RCC 7860 (cell line): ENCODE results near the gene SCNN1A.

Experiments
- DNase-seq: peaks from one replicate; pipeline ENCODE4 v3.0.0-alpha.2; 2015; ENCODE audit warnings: low spot score
- FAIRE-seq: peaks from 2 replicates; lab custom pipeline; 2012; peaks lifted over from hg19 to GRCh38; lab: Jason Lieb, UNC

The SCNN1A gene

DNA sequence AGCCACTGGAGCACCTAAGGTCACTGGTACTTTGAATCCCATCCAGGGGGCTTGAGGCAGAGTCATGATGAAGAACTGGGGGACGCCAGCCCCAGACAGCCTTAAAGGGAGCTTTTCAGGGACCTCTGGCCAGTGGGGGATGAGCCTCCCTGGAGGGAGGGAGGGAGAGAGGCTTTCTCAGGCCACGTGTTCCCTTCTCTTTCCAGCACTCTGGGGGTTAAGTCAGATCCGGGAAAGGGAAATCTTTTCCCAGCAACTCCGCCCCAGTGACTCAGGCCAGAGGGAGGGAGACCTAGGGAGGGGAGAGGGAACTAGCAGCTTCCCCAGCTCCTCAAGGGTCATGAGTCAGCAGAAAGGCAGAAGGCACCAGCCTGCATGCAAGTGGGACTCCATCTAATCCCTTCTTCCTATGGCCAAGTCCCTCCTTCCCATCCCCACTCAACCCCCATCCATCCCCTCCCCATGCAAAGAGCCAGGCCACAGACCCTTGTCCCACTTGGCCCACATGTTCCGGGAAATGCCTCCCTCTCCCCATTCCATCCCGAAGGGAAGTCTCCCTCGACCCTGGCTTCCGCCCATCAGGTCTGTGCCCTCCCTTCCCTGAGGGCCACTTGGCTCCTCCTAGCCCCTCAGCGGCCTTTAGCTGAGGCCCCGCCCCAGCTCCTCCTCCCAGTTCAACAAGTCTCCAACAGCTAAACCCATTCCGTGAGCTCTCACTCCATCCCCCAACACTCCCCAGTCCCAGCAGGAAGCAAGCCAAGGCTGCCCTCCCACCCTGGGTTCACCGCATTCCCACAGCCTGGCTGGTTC is 39.1 kb downstream of the SCNN1A start:
- DNase-seq, result peak; percentile 97

DNA sequence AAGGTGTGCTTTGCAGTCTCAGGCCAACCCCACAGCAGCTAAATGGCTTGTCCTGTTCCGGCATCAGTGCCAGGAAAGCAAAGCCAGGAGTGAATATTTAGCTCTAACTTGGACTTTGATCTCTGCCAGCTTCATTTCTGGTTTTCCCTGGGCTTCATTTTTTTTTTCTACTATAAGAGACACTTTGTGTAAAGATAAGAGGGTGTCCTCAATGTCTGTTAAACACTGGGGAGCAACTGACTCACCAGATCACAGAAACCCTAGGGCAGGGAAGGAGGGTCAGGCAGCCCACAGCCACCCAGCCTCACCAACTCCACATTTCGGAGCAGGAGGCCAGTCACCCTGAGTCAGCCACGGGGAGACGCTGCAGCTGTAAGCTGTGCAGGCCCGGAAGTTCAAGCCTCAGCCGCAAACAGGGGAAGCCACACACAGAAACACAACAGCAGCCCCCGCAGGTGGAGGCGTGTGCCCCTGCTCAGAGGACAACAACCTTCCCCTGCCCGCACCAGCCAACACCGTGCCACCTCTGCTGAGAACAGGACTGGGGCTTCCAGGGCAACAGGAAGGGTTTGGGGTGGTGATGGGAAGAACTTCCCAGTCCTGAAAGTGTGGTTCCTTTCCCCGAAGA is 39.8 kb downstream of the SCNN1A start:
- DNase-seq, result peak; percentile 81
- peak; percentile 63 for FAIRE-seq

More for the DNA sequence above, 39.1 kb downstream of the SCNN1A start:
- FAIRE-seq, result peak; percentile 85

DNA sequence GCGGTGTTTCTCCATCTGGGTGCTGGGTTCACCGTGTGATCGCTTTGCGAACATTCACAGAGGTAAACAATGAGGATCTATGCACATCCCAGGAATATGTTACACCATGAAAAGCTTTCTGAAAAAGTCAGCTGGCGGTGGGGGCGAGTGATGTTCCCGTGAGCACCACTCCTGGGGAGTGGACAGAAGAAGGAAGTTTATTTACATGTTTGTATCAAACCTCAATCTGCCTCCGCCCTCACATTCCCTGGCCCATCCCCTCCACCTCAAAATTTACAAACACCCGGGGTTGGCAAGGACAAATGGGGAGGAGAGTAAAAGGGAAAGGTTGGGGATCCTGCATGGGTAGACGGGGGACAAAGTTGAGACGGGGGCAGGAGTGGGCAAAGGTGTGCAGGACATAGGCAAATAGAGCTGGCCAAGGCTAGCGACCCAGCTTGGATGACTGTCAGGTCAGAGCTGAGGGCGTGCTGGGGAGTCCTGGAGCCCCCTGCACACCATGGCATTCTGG is 40.4 kb downstream of the SCNN1A start:
- no peak for DNase-seq
- FAIRE-seq, result no peak

GRCh38 chr12:6334359-6334758 is 41.0 kb downstream of the SCNN1A start:
- FAIRE-seq, result no peak
- DNase-seq, result no peak

GRCh38 chr12:6333566-6333965 is 41.8 kb downstream of the SCNN1A start:
- peak; percentile 51 for DNase-seq
- no peak for FAIRE-seq

GRCh38 chr12:6333029-6333428 is 42.3 kb downstream of the SCNN1A start:
- no peak for FAIRE-seq
- DNase-seq, result no peak

DNA sequence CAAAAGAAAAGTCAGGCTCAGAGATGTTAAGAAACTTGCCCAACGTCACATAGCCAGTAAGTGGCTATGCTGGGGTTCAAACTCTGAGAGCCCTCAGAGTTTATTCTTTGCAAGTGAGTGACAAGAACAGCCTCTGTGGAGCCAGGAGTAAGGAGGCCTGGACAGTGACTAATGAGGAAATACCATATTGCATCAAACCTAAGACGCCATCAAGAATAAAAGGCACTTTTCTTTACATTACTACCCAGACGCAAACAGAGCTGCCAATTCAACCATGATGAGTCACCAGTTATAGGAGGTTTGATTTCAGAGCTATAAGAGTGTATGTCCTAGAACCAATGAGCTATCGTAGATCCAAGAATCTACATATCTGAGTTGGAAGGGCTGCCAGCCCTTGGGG is 42.9 kb downstream of the SCNN1A start:
- DNase-seq (no peak), FAIRE-seq (no peak)

GRCh38 chr12:6330999-6331714 is 44.2 kb downstream of the SCNN1A start:
- FAIRE-seq, result no peak
- DNase-seq, result no peak

DNA sequence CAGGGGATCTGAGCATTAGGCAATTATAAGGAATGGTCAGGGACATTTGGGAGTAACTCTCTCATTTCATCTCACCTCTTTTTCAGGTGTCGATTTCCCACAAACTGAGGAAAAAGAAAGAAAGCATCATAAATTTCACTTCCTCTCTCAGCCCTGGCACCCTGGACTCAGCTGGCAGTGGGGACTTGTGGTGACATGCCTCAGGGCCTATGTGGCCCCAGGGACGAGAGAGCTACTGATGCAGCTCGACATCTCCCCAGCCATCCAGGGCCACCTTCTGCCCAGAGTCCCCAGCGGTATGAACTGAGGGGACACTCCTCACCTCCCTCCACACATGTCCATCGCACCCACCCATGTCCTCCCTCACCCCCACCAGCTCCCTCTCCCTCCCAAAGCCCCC is 45.2 kb downstream of the SCNN1A start:
- DNase-seq (no peak), FAIRE-seq (no peak)

- FAIRE-seq (no peak), DNase-seq (no peak)
Measured at GRCh38 chr12:6329703-6330064, 45.7 kb downstream of the SCNN1A start.

DNA sequence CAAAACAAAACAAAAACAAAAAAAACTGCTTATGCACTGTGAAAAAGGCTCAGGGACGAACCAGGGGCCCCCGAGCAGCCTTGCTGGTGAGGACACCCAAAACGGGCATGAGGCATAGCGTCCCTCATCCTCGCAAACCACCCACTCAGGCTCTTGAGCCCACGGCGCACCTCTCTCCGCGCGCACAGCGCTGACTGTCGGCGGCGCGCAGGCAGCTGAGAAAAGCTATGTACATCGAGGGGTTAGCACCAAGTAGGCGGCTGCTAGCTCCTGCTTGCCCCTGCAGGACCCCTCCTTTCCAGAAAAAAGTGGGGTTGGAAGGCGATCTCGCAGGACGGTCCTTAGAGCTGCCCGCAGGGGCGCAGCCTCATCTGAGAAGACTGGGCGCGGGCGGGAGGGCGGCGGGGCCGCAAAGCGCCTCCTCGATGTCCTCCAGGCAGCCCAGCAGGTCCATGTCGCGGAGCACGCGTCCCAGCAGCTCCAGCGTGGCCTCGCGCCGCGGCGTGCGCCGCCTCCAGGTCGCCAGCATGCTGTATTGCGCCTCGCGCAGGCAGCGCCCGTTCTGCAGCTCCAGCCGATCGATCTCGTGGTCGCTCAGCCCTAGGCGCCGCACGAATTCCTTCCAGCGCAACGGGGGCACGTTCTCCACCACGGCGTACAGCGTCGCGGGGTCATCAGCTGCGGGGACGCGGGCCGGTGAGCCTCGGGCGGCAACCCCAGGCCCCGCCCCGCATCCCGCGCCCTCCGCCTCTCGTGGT is 46.2 kb downstream of the SCNN1A start:
- DNase-seq, result no peak
- no peak for FAIRE-seq

DNA sequence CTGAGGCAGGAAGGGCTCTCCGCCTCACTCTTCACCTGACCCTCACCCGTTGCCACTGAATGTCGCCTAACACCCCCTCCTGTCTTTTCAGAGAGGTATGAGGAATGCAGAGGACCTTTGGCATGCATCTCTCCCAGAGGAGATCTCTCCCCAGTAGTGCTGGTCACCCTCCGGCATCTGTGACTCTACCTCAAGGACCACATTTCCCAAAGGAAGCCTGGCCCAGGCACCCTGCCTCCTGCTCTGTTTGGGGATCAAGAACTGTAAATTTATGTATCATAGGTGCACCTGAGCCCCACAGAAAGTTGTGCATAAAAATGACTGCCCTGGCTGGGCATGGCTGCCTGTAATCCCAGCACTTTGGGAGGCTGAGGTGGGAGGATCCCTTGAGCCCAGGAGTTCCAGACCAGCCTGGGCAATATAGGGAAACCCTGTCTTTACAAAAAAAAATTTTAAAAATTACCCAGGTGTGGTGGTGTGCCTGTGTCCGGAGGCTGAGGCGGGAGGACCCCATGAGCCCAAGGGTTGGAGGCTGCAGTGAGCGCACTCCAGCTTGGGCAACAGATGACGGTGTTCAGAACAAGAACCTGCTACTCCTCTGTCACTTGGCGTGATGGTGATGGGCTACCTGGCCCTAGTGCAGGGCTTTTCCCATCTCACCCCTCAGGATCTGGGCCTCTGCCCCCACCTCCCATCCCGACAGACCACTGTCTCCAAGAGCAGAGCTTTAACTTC is 47.2 kb downstream of the SCNN1A start:
- no peak for FAIRE-seq
- DNase-seq, result no peak

GRCh38 chr12:6327229-6328041 is 47.9 kb downstream of the SCNN1A start:
- no peak for FAIRE-seq
- DNase-seq, result no peak

DNA sequence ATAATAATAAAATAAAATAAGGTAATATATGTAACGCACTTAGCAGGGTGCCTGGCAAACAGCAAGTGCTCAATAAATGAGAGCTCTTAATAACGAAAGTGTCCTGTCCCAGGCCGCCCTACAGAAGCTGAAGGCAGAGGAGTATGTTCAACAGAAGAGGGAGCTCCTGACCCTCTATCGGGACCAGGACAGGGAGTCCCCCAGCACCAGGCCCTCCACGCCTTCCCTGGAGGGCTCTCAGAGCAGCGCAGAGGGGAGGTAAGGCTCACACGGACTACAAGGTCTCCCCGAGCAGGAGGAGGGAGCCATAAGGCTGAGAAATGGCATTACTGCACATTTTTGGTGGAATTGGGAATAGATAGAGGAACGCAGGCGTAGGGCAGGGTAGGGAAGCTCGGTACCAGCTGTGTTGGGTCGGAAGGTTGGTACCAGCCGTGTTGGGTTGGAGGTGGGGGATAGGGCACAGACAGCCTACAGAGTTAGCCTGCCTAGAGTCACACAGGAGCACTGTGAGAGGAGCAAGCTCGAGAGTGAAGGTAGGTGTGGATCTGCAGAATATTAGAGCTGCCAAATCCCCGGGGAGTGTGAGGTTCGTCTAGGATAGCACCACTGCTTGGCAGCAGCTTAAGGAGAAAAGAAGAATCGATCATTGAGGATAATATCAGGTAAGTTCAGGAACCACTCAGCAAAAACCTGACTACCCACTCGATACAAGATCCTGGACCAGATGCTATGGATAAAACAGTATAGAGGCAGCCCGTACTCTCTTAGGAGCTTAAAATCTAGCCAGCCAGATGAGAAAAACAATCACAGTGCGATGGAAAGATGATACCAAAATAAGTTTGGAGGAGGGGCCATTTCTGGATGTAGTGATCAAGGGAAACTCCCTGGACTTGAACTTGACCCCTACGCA is 48.8 kb downstream of the SCNN1A start:
- no peak for DNase-seq
- FAIRE-seq, result no peak

GRCh38 chr12:6324936-6325750 is 50.2 kb downstream of the SCNN1A start:
- no peak for FAIRE-seq
- DNase-seq, result no peak

GRCh38 chr12:6323995-6324711 is 51.2 kb downstream of the SCNN1A start:
- DNase-seq, result no peak
- FAIRE-seq, result no peak
